Ovary (tissue), 9 donors: Measurements from ENCODE around the gene TCN2. TPM values are rescaled to one million over a fixed set of nuclear protein-coding genes. Genes with fewer than 3 reads are reported as not detected.

ENCODE experiments used
- DNase-seq, 5 donors: peaks; one replicate each; pipeline ENCODE4 v3.0.0-alpha.2; 2019 to 2020
- H3K27ac ChIP-seq, 2 donors: fragments of 200-600 bp; one replicate each; pipeline versions ENCODE4 v1.5.1 to v1.8.0; 2019 to 2022
- H3K27me3 ChIP-seq: fragments of 200-600 bp; one replicate; pipeline ENCODE4 v1.8.0; 2022
- H3K36me3 ChIP-seq: fragments of 200-600 bp; sonication (generic); one replicate; pipeline ENCODE4 v1.5.1; 2019
- H3K4me1 ChIP-seq: one replicate; pipeline ENCODE4 v1.8.1; 2013; ENCODE audit warnings: mild to moderate bottlenecking, moderate library complexity; ENCODE audit not compliant: insufficient read depth
- H3K4me3 ChIP-seq: fragments of 200-600 bp; sonication (generic); one replicate; pipeline ENCODE4 v1.5.1; 2017
- H3K9me3 ChIP-seq, 2 donors: fragments of 200-600 bp in 1 of 2; sonication (generic) in 1 of 2; one replicate each; pipeline versions ENCODE4 v1.5.1 to v1.8.1; 2013 to 2019; ENCODE audit warnings: mild to moderate bottlenecking in 1 of 2, moderate library complexity in 1 of 2
- CTCF ChIP-seq, 3 donors: fragments of 450-650 bp in 2 of 3; fragments of 200-600 bp in 1 of 3; IDR thresholded peaks; one replicate each; pipeline versions ENCODE4 v1.5.1 to v1.8.0; 2016 to 2022; ENCODE audit warnings: antibody characterized with exemption in 3 of 3, mild to moderate bottlenecking in 1 of 3
- EP300 ChIP-seq: sonication (generic); formaldehyde crosslinking; IDR thresholded peaks from one replicate; pipeline ENCODE4 v1.6.1; 2017; ENCODE audit warnings: antibody characterized with exemption
- POLR2A ChIP-seq: fragments of 450-650 bp; IDR thresholded peaks from one replicate; pipeline ENCODE4 v1.6.1; 2017; ENCODE audit warnings: antibody characterized with exemption, mild to moderate bottlenecking, moderate library complexity
- WGBS, 3 donors: extraction: QIAGEN DNeasy Blood & Tissue Kit in 1 of 3; methylation state at CpG; one replicate each; pipeline versions ENCODE4 v1.1.5 to v1.1.7; 2013 to 2017; 5-methylcytosine and 5-hydroxymethylcytosine counted together
- intact Hi-C, 4 donors: fragments of 100-400 bp; cut with DNase I; formaldehyde crosslinking; loops; one replicate each; pipeline versions ENCODE4 v1.11.0 to v1.15.1; 2022 to 2023
- polyA plus RNA-seq, 2 donors: library from polyadenylated mRNA; stranded (reverse); fragments of 200-250 nt in 1 of 2; fragments of 350-450 nt in 1 of 2; fragmentation: Illumina TruSeq in 1 of 2; extraction: RNeasy Lipid Tissue Mini Kit (QIAGEN cat#74804) in 1 of 2; gene quantifications; one replicate each; pipeline ENCODE4 v1.2.3, GENCODE V29; 2013 to 2014
- total RNA-seq, 7 donors: library from RNA; depleted of rRNA in 2 of 7; stranded (reverse); fragments of >200 nt in 2 of 7; fragmentation: NEBNext Ultra II Directional in 3 of 7; extraction: Animal tissue kit (Norgen Biotek cat#: 25700) in 3 of 7; gene quantifications; one replicate each; pipeline versions ENCODE4 v1.1.0 to v1.2.4, GENCODE V29; 2016 to 2023
- donor health status: DM: no; HTN: no; CAD: no; lungs with moderate emphysema.
- donor health status: DM: no; HTN: no; CAD: no.
- donor health status: Bipolar disorder and iron deficiency.
- donor health status: DM: yes; HTN: yes; CAD: no.
- donor health status: DM: no; HTN: no; CAD: no.
- donor health status: DM: yes; HTN: yes; CAD: no.

TCN2 gene
- total and polyA plus RNA-seq, 9 donors: 5.1 to 33.9 (median 15.6) TPM

- Histone ChIP-seq H3K4me3 (no peak overlapping the region), H3K4me1 (no peaks in the 10 kb centered on the region), H3K27ac (no peak overlapping the region), H3K27me3 (no peaks in the 10 kb centered on the region), H3K9me3 (no peaks in the 10 kb centered on the region), H3K36me3 (peaks cover 5% of the 10 kb centered on the region)
- WGBS, 3 donors: 79 to 91% (median 86%) methylated on average over 2 to 6 of the region's 6 CpGs
- TF ChIP-seq EP300 (no peak), POLR2A (no peak), CTCF (IDR thresholded peaks at IDR 0.05) (no peak)
- no peak for DNase-seq
- intact Hi-C loops: no loop called here
These were observed 24.9 kb upstream of the TCN2 start for GRCh38 chr22:30582051-30582450.

- H3K27me3 ChIP-seq: no peaks in the 10 kb centered on the region
- intact Hi-C loops: no loop called here
- no peak overlapping the region for H3K4me3 ChIP-seq
- TF ChIP-seq POLR2A: no peak
- no peak for TF ChIP-seq EP300
- TF ChIP-seq CTCF (IDR thresholded peaks at IDR 0.05): no peak
- peaks cover 5% of the 10 kb centered on the region for H3K36me3 ChIP-seq
- H3K4me1 ChIP-seq: no peaks in the 10 kb centered on the region
- DNase-seq: no peak
- H3K27ac ChIP-seq: no peak overlapping the region
- WGBS, 3 donors: 69 to 73% (median 72%) methylated on average over 13 of the region's 13 CpGs
- H3K9me3 ChIP-seq: no peaks in the 10 kb centered on the region
These were observed 24.0 kb upstream of the TCN2 start for GRCh38 chr22:30582788-30583545.

GRCh38 chr22:30584441-30584840, 22.5 kb upstream of the TCN2 start:
- Histone ChIP-seq H3K4me3 (no peak overlapping the region), H3K36me3 (peaks cover 5% of the 10 kb centered on the region), H3K27me3 (no peaks in the 10 kb centered on the region), H3K4me1 (no peaks in the 10 kb centered on the region), H3K9me3 (no peaks in the 10 kb centered on the region), H3K27ac (no peak overlapping the region)
- DNase-seq: no peak
- TF ChIP-seq POLR2A: no peak
- TF ChIP-seq EP300: no peak
- TF ChIP-seq CTCF (IDR thresholded peaks at IDR 0.05): no peak
- 85 to 91% (median 88%) methylated on average over 15 of the region's 15 CpGs for WGBS, 3 donors
- intact Hi-C loops: no loop called here

GRCh38 chr22:30586414-30586813, 20.6 kb upstream of the TCN2 start:
- WGBS, 3 donors: 94 to 95% (median 95%) methylated on average over 8 of the region's 8 CpGs
- no peak for TF ChIP-seq CTCF (IDR thresholded peaks at IDR 0.05)
- TF ChIP-seq POLR2A: no peak
- no peak for TF ChIP-seq EP300
- Histone ChIP-seq H3K4me3 (no peak overlapping the region), H3K27ac (no peak overlapping the region), H3K27me3 (no peaks in the 10 kb centered on the region), H3K4me1 (peaks cover 9% of the 10 kb centered on the region), H3K36me3 (peaks cover 2% of the 10 kb centered on the region), H3K9me3 (no peaks in the 10 kb centered on the region)
- no peak for DNase-seq
- intact Hi-C loops: no loop called here
